Hair follicular keratinocyte (primary cell): ENCODE results near the gene INTS13. TPM values are rescaled to one million over a fixed set of nuclear protein-coding genes. Genes with fewer than 3 reads are reported as not detected.

Experiments used
- total RNA-seq: library from RNA; depleted of rRNA; stranded (reverse); fragments of >200 nt; gene quantifications from 2 replicates; pipeline ENCODE4 v1.2.3, GENCODE V29; 2015

The INTS13 gene
- total RNA-seq = 52.9 and 72.3 TPM in 2 replicates

GRCh38 chr12:26937863-26938700 lies at the start of gene INTS13, which contains the start of gene FGFR1OP2:
INTS13 (minus strand) TSS chr12:26937981; CDS start chr12:26936803, 1,178 bp downstream.
FGFR1OP2 (plus strand) TSS chr12:26938470; CDS start chr12:26954159, 15,689 bp downstream.

Other genes with a start within 250 kb of the INTS13 start
- gene ITPR2, start 104.8 kb downstream of the INTS13 start, total RNA-seq = 6.2 and 9.4 TPM in 2 replicates
- 25.8 and 37.1 TPM in 2 replicates for gene FGFR1OP2, start 489 bp upstream of the INTS13 start, total RNA-seq
- 161 and 164 TPM in 2 replicates for gene TM7SF3, start 76.4 kb upstream of the INTS13 start, total RNA-seq
- gene MED21, start 84.6 kb upstream of the INTS13 start, total RNA-seq = 41.5 and 65.0 TPM in 2 replicates
- gene C12orf71, start 144.6 kb upstream of the INTS13 start, total RNA-seq = not detected in 2 replicates